ENCODE results near the gene NUP214.
"Not testable (repeated sequence)": the region's sequence is repeated elsewhere in the genome, so short reads cannot be mapped to it uniquely, and the experiment has no call there.

Gene NUP214

DNA sequence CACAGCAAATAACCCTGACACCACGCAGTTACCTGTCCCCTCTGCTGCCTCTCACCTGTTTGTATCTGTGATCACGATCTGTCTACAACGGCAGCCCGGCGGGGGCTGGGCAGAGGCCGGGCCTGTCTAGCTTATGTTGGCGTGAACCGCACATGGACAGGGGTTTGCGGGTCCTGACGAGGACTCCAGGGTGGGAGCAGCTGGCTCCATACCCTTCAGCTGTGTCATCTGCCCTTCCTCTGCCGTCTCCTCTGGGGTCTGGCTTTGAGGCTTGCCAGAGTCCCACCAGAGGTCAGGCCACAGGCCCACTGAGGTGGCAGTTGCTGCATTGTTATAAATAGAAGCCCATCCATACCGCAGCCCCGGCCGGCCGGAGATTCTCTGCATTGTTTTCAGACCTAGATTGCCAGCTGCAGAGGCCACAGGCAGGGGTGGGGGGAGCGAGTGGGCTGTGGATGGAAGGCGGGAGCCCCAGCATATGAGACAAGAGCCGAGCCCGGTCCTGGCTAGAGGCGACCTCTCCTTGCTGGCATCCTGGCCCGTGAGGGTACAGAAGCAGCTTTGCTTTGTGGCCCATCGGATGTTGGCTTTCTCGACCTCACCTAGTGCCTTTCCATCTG, 113.1 kb downstream of the NUP214 start:
- DNase-seq = no peak

DNA sequence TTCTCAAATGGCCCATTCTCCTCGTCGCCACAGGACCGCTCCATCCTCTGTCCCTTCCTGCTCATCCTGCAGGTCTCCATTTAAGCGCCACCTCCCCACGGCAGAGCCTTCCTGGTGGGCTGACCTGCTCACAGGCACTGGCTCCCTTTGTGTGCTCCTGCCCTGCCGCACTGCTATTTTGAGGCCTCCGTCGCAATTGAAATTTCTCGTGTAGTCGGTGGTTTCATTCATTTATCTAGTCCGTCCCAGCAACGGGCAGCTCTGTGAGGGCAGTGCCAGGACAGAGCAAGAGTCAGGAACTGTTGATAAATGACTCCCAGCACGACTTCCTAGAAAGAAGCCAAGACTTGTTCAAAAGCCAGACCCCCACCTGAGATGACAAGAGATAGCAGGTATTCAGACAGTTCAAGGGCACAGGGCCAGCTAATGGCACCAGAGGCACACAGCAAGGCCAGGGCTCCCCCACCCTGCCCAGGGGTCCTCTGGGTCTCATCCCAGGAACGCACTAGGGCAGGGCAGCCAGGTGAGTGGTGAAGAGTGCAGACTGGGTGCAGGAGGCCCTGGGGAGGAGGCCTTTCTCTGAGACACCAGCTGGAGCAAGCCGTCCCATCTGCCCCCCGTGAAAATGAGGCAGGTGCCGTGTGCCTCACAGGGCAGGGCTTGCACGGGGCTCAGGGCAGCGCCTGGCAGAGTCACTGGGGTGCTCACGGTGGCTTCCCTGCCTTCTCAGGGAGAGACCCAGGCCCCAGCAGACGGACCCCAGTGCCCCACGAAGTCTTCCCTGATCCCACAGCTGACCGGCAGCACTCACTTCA, 114.0 kb downstream of the NUP214 start:
- no peak for DNase-seq

DNA sequence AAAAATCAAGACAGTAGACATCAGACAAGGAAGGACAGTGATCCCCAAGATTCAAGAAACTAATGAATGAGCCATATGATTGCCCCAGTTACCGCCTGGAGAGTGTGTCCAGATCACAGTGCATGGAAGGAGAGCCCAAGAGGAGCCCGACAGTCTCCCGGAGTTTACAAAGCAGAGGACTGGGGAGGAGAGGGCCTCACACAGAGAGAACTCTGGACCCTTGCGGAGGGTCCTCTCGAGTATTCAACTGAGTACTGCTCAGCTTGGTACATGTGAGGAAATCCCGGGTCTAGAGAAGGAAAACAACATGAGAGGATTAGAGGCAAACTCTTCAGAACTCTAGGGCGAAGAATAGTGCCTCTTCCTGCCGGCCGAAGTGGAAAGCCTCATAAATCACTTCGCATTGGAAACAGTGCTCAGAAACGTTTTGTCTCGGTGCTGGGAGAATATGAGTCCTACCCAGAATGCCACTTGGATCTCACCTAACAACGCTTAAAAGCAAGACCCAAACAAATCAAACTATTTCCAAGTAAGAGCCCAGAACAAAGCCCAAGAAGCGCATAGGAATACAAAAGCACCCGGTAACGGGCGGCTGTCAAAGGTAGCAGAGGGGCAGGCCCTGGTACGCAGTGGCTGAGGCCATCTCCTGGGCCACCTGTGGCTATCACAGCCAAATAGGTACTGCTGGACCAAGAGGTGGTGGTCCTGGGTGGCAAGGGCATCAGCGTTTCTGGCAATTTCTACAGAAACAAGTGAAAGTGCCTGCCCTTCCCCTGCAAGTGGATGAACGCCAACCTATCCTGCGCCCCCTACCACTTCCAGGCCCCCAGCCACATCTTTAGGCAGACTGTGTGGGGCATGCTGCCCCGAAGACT, 114.9 kb downstream of the NUP214 start:
- no peak for DNase-seq

DNA sequence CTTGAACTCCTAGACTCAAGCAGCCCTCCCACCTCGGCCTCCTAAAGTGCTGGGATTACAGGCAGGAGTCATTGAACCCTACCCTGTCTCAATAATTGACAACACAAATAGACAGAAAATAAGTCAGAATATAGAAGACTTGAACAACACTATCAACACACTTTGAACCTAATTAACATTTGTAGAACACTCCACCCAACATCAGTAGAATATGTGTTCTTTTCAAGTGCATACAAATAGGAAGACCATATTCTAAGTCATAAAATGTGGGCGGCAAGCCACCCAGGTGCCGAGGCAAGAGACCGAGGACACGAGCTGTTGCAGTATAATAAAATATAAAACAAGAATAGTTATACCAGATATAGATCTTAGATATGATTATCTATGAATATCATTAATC, 118.9 kb downstream of the NUP214 start:
- not testable (repeated sequence) for DNase-seq

DNA sequence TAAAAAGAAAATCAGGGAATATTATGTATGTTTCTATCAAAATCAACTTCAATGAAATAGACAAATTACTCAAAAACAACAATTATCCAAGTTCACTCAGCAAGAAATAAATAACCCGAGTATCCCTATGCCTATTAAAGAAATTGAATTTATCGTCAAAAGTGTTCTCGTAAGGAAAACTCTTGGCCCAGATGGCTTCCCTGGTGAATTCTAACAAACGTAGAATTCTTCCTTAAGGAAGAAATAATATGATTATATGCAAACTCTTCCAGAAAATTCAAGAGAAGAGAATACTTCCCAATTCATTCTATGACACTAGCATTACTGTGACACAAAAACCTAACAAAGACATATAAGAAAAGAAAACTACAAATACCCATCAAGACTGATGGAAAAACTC, 121.2 kb downstream of the NUP214 start:
- DNase-seq = no peak

DNA sequence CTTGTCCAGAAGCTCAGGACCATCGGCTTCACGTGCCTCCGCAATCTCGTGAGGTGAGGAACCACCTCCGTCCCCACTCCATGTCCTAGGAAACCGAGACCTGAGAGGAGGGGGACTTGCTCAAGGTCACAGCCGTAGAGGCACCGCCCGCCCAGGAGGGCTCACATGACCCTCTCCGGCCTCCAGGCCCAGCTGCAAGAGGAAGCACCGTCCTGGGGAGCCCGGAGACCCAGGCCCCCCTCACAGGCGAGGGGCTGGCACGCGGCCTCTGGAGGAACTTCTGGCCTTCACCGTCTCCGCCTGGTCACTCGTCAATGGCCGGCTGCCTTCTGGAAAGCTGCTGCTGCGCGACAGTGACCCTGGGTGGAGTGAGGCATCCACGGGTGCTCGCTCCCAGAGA, 126.7 kb downstream of the NUP214 start:
- no peak for DNase-seq

DNA sequence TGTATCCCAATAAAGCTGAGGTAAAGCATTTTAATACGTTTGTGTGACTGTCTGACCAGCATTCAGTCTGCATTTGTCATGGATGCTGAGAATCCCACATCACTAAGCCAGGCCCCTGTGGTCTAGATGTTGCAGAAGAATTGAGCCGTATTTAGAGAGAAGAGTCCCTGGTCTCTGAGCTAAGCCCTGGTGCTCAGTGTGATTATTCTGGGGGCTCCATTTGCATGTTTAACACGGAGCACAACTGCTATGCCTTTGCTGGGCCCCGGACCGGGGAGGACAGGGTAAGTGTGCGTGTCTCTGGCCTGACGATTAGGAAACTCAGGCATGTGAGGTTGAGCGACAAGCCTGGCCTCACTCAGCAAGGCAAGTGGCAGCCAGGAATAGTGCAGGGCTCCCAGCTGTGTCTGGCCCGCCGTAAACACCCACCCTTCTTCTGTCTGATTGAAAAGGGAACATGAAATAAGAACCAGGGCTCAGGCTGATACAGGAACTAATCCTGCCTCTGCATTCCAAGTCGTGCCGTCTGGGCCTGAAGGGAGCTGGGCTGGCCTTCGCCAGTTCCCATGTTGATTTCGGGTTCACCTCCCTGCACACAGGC, 128.6 kb downstream of the NUP214 start:
- DNase-seq = no peak

DNA sequence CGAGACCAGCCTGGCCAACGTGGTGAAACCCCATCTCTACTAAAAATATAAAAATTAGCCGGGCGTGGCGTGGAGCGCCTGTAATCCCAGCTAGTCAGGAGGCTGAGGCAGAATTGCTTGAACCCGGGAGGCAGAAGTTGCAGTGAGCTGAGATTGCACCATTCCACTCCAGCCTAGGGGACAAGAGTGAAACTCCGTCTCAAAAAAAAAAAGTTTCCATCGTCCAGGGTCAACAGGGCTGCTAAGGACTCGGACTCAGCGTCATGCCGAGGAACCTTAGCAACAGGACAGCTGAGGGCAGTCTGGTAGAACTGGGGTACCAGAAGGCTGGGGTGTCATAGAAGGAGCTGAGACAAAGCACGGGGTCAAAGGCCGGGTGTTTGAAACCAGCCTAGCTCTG, 129.2 kb downstream of the NUP214 start:
- no peak for DNase-seq

DNA sequence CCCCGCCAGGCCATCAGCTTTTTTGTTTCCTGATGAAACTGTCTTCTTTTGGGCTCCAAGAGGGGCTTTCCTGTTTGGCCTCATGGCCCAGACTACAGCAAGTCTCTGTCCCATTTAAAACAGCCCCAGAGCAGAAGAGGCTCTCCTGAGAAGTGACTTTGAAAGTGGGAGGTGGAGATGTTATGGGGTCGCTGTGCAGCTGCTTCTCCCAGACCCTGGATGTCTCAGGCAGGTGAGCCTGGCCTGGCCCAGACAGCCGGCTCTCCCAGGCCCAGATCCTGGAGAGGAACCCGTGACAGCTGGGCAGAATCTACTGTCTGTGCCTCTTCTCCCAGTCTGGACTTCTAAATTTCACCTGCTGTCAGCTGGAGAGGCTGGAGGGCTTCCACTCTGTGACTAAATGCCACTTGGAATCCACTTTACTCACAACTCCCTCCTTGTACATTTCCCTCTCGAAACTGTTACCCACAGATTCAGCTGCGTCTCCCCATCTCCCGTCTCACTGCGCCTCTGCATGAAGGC, 130.4 kb downstream of the NUP214 start:
- DNase-seq = peak; percentile 52

DNA sequence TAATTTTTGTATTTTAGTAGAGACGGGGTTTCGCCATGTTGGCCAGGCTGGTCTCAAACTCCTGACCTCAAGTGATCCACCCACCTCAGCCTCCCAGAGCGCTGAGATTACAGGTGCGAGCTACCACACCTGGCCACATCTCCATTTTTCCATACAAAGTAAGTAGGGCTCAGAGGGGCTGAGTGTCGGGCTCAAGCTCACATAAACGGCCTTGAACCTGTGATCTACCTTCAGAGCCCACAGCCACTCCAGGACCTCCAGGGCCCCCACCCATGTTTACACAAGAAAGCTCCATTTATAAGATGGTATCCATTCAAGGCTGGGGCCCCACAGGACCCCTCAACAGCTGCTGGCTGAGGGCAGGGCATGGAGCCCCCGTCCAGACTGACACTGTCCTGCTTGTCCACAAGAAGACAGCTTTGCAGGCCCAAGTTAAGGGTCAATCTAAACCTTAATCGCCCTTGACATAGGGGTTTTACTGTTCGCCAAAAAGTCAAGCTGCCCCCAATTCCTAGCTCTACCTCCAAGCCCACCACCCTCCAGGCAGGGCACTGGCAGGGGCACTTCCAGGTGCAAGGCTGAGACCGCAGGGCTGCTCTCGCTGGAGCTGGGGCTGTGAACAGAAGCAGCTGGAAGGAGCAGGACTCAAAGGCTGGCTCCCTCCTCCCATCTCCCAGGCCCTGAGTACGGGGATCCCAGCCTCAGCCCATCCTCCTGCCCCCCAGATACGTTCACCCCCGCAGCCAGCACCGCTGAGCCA, 132.1 kb downstream of the NUP214 start:
- no peak for DNase-seq

DNA sequence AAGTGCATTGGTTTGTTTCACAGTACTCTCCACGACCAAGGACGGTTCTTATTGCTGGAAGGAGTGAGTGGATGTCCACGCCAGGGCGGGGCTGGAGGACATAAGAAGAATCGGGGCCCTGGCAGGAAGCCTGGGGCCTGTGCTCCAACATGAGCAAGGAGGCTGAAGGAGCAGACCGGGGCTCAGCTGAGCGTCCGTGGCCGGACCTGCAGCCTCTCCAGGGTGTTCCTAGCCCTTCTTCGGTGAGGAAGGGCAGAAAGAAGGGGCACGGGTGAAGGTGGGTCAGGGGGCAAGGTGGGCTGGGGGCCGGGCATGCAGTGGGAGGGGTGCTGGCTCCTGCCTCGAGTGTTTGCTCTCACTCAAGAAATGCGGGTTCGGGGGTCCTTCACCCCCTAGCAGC, 132.8 kb downstream of the NUP214 start:
- DNase-seq = no peak

DNA sequence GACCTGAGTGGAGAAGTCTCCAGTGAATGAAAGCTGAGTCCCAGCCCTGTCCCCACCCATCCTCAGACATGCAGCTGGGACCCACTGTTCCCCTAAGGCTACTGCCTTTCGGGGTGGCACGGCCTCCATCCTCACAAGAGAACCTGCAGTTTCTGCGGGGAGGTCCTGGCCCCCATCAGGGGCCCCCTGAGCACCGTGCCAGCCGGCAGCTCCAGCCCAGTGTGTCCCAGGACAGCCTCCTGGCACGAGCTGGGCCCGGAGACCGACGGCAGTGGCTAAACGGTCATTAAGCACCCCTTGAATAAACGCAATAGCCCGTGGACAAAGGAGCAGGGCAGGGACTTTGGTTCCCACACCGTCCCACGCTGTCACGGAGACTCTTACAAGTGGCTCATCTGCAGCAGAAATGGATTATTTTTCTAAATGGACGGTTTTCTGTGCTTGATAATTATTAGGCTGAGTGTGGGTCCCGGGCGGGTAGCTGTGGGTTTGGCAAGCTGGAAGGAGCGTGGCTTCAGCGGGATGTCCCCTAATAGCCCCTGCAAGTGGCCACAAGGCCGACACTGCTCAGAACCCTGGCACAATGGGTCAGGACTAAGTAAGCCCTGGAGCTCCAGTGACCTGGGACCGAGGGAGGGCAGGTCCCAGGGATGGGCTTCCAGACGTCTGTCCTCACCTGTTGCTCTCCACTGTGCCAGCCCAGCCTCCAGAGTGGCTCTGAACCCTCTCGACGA, 133.5 kb downstream of the NUP214 start:
- DNase-seq = no peak

DNA sequence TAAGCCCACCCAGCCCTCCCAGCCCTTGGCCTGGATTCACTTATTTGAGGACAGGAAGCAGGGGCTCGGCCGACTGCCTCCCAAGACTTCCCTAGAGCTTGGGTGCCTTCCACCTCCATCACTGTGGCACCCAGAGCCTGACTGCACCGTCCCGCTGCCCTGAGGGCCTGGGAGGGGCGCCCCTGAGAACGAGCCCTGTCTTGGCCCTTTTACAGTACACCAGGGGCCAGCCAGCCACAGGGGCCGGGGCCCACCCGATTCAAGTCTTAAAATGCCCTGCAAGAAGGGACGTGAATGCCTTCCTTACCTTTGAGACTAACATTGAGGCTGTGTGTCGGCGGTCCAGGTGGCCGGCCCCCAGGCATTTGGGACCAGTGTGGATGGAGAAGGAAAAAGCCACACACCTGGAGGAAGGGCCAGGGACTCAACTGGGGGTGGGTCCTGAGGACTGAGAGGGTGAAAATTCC, 134.1 kb downstream of the NUP214 start:
- DNase-seq = no peak

DNA sequence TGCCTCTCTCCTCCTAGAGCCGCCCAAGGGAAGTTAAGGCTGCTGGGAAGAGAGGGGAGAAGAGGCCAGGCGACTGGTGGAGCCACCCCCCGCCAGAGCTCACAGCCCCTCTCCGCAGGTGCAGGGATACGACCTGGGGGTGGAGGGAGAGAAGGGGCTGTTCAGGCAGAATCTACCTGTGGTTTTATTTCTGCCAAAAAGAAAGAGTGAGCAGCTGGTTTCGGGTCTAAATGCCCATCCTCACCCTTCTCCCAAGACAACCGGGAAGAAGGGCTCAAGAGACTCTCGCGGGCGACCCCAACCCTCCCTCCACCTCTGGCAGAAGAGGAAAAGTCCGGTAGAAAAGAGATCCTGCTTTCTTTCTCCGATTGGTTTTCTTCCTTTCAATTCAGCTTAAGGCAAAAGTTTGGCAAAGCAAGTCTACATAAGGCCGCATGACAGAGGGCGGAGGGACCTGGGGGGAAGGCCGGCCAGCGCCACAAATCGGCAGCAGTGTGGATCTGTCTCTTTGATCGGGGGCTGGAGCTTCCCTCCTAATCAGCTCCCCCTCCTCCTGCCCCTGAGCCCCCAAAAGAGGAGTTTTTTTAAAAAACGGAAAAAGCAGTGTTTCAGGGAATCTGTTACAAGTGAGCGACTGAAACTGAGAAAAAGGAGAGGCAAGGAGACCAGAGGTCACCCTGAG, 134.7 kb downstream of the NUP214 start:
- DNase-seq = no peak

DNA sequence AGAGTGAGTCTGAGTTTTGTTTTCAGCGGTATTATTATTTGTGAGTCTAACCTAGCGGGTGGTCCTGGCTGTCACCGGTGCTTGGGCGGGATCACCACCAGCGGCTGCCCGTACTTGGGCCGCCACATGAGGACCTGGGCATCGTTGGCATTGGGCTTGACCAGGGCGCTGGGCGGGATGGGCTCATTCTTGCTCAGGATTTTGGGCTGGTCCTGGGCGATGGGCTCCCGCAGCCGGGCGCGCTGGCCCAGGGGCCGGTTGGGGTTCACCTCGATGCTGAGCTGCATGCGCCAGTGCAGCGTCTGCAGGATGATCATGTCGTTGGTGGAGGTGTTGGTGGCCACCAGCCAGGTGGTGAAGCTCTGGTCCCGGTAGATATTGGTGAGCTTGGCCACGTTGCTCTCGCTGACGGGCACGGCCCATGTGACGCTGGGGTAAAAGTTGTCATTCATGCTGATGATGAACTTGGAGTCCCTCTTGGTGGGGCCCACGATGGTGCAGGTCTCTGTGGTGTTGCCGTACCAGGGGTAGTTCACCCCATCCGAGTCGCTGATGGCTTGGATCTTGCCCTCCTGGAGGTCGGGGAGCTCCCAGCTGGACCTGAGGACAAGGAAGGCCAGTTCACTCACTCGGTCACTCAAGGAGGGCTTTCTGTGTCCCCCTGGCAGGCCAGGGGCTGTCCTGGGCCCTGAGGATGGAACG, 135.5 kb downstream of the NUP214 start:
- DNase-seq = no peak

DNA sequence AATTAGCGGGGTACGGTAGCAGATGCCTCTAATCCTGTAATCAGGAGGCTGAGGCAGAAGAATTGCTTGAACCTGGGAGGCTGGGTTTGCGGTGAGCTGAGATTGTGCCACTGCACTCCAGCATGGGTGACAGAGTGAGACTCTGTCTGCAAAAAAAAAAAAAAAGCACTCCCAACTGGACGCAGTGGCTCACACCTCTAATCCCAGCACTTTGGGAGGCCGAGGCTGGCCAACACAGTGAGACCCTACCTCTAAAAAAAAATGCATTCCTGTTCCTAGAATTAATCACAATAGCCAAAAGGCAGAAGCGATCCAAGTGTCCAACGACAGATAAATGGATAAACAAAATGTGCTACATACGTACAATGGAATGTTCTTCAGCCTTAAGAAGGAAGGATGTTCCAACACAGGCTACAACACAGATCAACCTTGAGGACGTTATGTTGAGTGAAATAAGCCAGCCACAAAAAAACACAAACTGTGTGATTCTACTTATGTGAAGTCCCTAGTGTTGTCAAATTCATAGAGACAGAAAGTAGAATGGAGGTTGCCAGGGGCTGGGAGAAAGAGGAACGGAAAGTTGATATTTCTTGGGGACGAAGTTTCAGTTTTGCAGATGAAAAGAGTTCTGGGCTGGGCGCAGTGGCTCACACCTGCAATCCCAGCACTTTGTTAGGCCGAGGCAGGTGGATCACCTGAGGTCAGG, 137.1 kb downstream of the NUP214 start:
- no peak for DNase-seq

DNA sequence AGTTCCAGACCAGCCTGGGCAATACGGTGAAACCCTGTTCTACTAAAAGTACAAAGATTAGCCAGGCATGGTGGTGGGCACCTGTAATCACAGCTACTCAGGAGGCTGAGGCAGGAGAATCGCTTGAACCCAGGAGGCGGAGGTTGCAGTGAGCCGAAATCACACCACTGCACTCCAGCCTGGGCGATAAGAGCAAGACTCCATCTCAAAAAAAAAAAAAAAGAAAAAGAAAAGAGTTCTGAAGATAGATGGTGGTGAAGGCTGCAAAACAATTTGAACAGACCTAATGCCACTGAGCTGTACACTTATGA, 137.6 kb downstream of the NUP214 start:
- DNase-seq = not testable (repeated sequence)

DNA sequence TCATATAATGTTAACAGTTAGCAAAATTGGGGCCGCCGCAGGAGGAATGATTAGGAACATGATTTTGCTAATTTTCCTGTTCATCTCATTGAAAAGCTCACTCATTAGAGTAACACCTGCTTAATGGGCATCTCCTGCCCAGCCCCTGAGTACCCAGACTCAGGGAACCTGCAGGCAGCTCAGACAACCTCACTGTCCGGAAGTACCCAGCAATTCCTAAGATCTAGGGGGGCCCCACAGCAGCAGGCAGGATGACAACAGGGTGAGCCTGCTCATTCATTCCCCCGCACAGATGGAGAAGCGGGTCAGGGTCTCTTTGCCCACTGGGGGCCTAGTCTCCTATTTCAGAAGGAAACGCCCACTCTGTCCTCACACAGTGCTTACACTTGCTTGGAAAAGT, 138.3 kb downstream of the NUP214 start:
- DNase-seq = no peak

DNA sequence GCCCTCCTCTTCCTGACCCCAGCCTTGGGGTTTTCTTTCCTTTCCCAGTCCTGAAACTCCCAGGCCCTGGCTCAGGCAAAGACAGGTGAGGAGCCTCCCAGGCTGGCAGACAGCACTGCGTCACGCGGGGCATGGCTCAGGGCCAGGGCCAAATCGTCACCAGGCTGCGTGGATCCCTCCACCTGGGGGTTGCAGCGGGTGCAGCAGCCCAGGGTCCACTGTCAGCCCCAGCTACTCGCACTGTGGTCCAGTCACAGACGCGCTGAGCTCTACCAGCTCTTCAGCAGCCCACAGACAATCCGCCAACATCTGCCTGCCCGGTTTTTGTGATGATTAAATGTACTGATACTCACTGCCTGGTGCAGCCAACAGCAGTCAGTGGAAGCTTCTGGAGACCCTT, 138.8 kb downstream of the NUP214 start:
- DNase-seq = no peak

All from DMS79 (cell line).